K562 (cell line): ENCODE measurements around the gene USP14. TPM values are rescaled to one million over a fixed set of nuclear protein-coding genes. Genes with fewer than 3 reads are reported as not detected.

Experiments
- CLOCK ChIP-seq: fragments of 250-450 bp; sonication (Bioruptor Pico); IDR thresholded peaks from 2 replicates; pipeline ENCODE4 v1.4.0; 2020; ENCODE audit warnings: mild to moderate bottlenecking, moderate library complexity, borderline replicate concordance
- KLF16 ChIP-seq: IDR thresholded peaks from 2 replicates; pipeline ENCODE4 v1.6.1; 2016; ENCODE audit warnings: antibody characterized with exemption
- PHF21A ChIP-seq: fragments of 450-650 bp; IDR thresholded peaks from 2 replicates; pipeline ENCODE4 v1.6.1; 2017; ENCODE audit warnings: low read depth, borderline replicate concordance
- RREB1 ChIP-seq: fragments of 250-450 bp; sonication (Bioruptor Pico); IDR thresholded peaks from 2 replicates; pipeline ENCODE4 v1.4.0; 2020
- XRCC3 ChIP-seq: fragments of 450-650 bp; IDR thresholded peaks from 2 replicates; pipeline ENCODE4 v1.6.1; 2017; ENCODE audit warnings: mild to moderate bottlenecking, moderate library complexity
- ZBTB40 ChIP-seq, 2 experiments: fragments of 450-650 bp in 1 of 2; sonication (generic) in 1 of 2; formaldehyde crosslinking in 1 of 2; IDR thresholded peaks; 2 replicates each; pipeline versions ENCODE4 v1.7.1 to v1.9.0; 2016 to 2022; ENCODE audit warnings: inconsistent platforms in 1 of 2, mild to moderate bottlenecking in 1 of 2, missing genetic modification reagents in 1 of 2
- ZNF146 ChIP-seq: IDR thresholded peaks from one replicate; pipeline ENCODE4 v1.6.1; 2018; ENCODE audit warnings: missing compliant biosample characterization; ENCODE audit not compliant: unreplicated experiment
- ZNF282 ChIP-seq: sonication (generic); formaldehyde crosslinking; IDR thresholded peaks from 2 replicates; pipeline ENCODE4 v1.8.1; 2023; ENCODE audit warnings: missing genetic modification reagents
- polyA plus RNA-seq, 8 experiments: library from polyadenylated mRNA; depleted of rRNA in 4 of 8; stranded (reverse) in 5 of 8; unstranded in 3 of 8; fragments of >200 nt; fragmentation: Nextera tagmentation in 2 of 8; fragmentation: Illumina TruSeq in 1 of 8; extraction: Ambion mirVana in 2 of 8; extraction: Trizol in 1 of 8; gene quantifications; 2 replicates each; pipeline versions ENCODE4 v1.2.1 to v1.2.3, GENCODE V29; 2011 to 2014; ENCODE audit warnings: inconsistent platforms in 1 of 8, missing spikeins in 1 of 8
- total RNA-seq, 7 experiments: library from RNA; depleted of rRNA in 6 of 7; stranded (reverse); fragments of >200 nt in 6 of 7; fragmentation: Illumina TruSeq in 2 of 7; extraction: Trizol in 2 of 7; gene quantifications; 2 replicates each; pipeline versions ENCODE4 v1.2.1 to v1.2.3, GENCODE V29; 2011 to 2021; ENCODE audit warnings: low replicate concordance in 1 of 7

USP14 gene
- total and polyA plus RNA-seq, 9 of the 15 experiments (the other 6 are each of a cell fraction or from before 2014, with no cell fraction given), result 18.7 to 129 (median 40.3) TPM

- TF ChIP-seq ZBTB40 (IDR thresholded peaks at IDR 0.05) (0 out of 2 replicates have a peak, but pooled peaks have one; percentile 12), ZBTB40 (CRISPR knock-in tag; IDR thresholded peaks at IDR 0.05) (no peak), PHF21A (no peak), XRCC3 (no peak; the same call in 1 of the 2 replicates), CLOCK (no peak), ZNF282 (CRISPR knock-in tag) (peak; percentile 57), RREB1 (CRISPR knock-in tag) (0 out of 2 replicates have a peak, but pooled peaks have one; percentile 35), KLF16 (no peak), ZNF146 (CRISPR knock-in tag) (no peak)
Observed at GRCh38 chr18:158128-159036, at the start of gene USP14 (continued).
